Subcutaneous abdominal adipose tissue (tissue), 5 donors: ENCODE measurements around the gene CYP27A1.
A peak's percentile ranks its signal among the peaks of the same experiment; 100 is the strongest.

ENCODE experiments used
- H3K27ac ChIP-seq: one replicate; pipeline ENCODE4 v1.7.0; 2013; ENCODE audit warnings: low read depth, mild to moderate bottlenecking, inconsistent platforms, low read length, moderate library complexity
- H3K27me3 ChIP-seq, 5 donors: one replicate each; pipeline ENCODE4 v1.7.0; 2013; ENCODE audit warnings: low read length in 5 of 5, inconsistent platforms in 1 of 5; ENCODE audit not compliant: control insufficient read depth in 5 of 5, insufficient read depth in 4 of 5
- H3K36me3 ChIP-seq, 5 donors: one replicate each; pipeline ENCODE4 v1.7.0; 2013; ENCODE audit warnings: low read length in 5 of 5; ENCODE audit not compliant: control insufficient read depth in 5 of 5, insufficient read depth in 5 of 5
- H3K4me1 ChIP-seq, 5 donors: one replicate each; pipeline ENCODE4 v1.7.0; 2013; ENCODE audit warnings: low read length in 5 of 5, mild to moderate bottlenecking in 3 of 5, moderate library complexity in 1 of 5; ENCODE audit not compliant: control insufficient read depth in 5 of 5, insufficient read depth in 5 of 5
- H3K4me3 ChIP-seq, 5 donors: one replicate each; pipeline ENCODE4 v1.7.0; 2013; ENCODE audit warnings: low read length in 5 of 5, low read depth in 1 of 5
- H3K9ac ChIP-seq, 5 donors: one replicate each; pipeline ENCODE4 v1.7.0; 2013; ENCODE audit warnings: low read length in 5 of 5, mild to moderate bottlenecking in 4 of 5, moderate library complexity in 3 of 5
- H3K9me3 ChIP-seq, 5 donors: one replicate each; pipeline ENCODE4 v1.7.0; 2013; ENCODE audit warnings: low read length in 5 of 5; ENCODE audit not compliant: control insufficient read depth in 5 of 5
- donor health status: healthy.
- donor health status: healthy.
- donor health status: healthy.
- donor health status: healthy.
- donor health status: healthy.

The CYP27A1 gene

GRCh38 chr2:218859988-218860831, 78.3 kb downstream of the CYP27A1 start:
- no peaks in the 10 kb centered on the region for H3K36me3 ChIP-seq
- H3K27me3 ChIP-seq = peaks cover 55 to 68% (median 65%) of the 10 kb centered on the region in 5 donors
- H3K9ac ChIP-seq = no peak overlapping the region
- no peaks in the 10 kb centered on the region for H3K9me3 ChIP-seq
- peak overlapping the region in 4 of 5 donors; percentile 4 to 52 (median 30) for H3K4me3 ChIP-seq
- no peak overlapping the region for H3K27ac ChIP-seq
- H3K4me1 ChIP-seq = peaks cover 0 to 22% (median 17%) of the 10 kb centered on the region in 5 donors

DNA sequence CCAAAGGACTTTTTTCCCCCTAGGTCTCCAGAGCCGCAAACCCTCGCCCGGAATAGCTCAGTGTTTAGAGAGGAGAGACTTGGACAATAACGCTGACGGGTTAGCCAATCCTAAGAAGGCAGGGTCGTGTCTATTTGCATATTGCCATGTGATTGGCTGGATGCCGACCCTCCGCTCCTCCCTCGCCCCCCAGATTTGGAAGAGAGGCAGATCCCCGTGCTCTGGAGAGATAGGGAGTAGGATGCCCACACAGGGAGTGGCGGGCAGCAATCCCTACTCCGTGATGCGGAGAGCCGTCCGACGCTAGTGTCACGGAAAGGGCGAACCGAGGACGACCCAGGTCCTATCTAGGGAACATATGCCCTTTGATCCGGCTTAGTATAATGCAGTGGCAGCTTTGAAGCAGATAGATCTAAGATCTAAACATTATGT, 79.0 kb downstream of the CYP27A1 start:
- H3K27ac ChIP-seq = no peak overlapping the region
- peak overlapping the region in 1 of 5 donors; percentile 4 for H3K4me3 ChIP-seq
- H3K9ac ChIP-seq = no peak overlapping the region
- no peaks in the 10 kb centered on the region for H3K36me3 ChIP-seq
- no peaks in the 10 kb centered on the region for H3K9me3 ChIP-seq
- H3K4me1 ChIP-seq = peaks cover 0 to 22% (median 17%) of the 10 kb centered on the region in 5 donors
- peaks cover 52 to 66% (median 61%) of the 10 kb centered on the region in 5 donors for H3K27me3 ChIP-seq

GRCh38 chr2:218861645-218862318, 79.8 kb downstream of the CYP27A1 start:
- peaks cover 47 to 61% (median 56%) of the 10 kb centered on the region in 5 donors for H3K27me3 ChIP-seq
- H3K9ac ChIP-seq = no peak overlapping the region
- H3K9me3 ChIP-seq = no peaks in the 10 kb centered on the region
- H3K36me3 ChIP-seq = no peaks in the 10 kb centered on the region
- H3K27ac ChIP-seq = no peak overlapping the region
- no peak overlapping the region for H3K4me3 ChIP-seq
- H3K4me1 ChIP-seq = peaks cover 0 to 22% (median 17%) of the 10 kb centered on the region in 5 donors

- H3K36me3 ChIP-seq = no peaks in the 10 kb centered on the region
- H3K27ac ChIP-seq = no peak overlapping the region
- no peaks in the 10 kb centered on the region for H3K9me3 ChIP-seq
- H3K27me3 ChIP-seq = peaks cover 37 to 54% (median 50%) of the 10 kb centered on the region in 5 donors
- H3K4me3 ChIP-seq = no peak overlapping the region
- H3K4me1 ChIP-seq = peaks cover 0 to 22% (median 16%) of the 10 kb centered on the region in 5 donors
- H3K9ac ChIP-seq = no peak overlapping the region
Observed at GRCh38 chr2:218863021-218863520, 81.1 kb downstream of the CYP27A1 start.
